GM23248 (cell line): Measurements from ENCODE around the gene RBM22. TPM values are rescaled to one million over a fixed set of nuclear protein-coding genes. Genes with fewer than 3 reads are reported as not detected.
A peak's percentile ranks its signal among the peaks of the same experiment; 100 is the strongest.

ENCODE experiments used
- DNase-seq: peaks from one replicate; pipeline ENCODE4 v3.0.0-alpha.2; 2015
- H2AFZ ChIP-seq: fragments of 200-600 bp; sonication (generic); 2 replicates; pipeline ENCODE4 v1.6.1; 2016; ENCODE audit warnings: antibody characterized with exemption
- H3F3A ChIP-seq: fragments of 200-600 bp; sonication (generic); 2 replicates; pipeline ENCODE4 v1.6.1; 2016; ENCODE audit warnings: mild to moderate bottlenecking, antibody characterized with exemption, mixed run types; ENCODE audit not compliant: insufficient read depth
- H3K27ac ChIP-seq: fragments of 200-600 bp; sonication (generic); 2 replicates; pipeline ENCODE4 v1.5.1; 2016; ENCODE audit warnings: mild to moderate bottlenecking
- H3K27me3 ChIP-seq: fragments of 200-600 bp; sonication (generic); replicated peaks from 2 replicates; pipeline ENCODE4 v1.6.1; 2016; ENCODE audit warnings: mild to moderate bottlenecking; ENCODE audit not compliant: insufficient read depth
- H3K36me3 ChIP-seq: fragments of 200-600 bp; sonication (generic); 2 replicates; pipeline ENCODE4 v1.6.1; 2016; ENCODE audit warnings: low read depth, mild to moderate bottlenecking
- H3K4me1 ChIP-seq: fragments of 200-600 bp; sonication (generic); 2 replicates; pipeline ENCODE4 v1.6.1; 2016; ENCODE audit warnings: mild to moderate bottlenecking; ENCODE audit not compliant: insufficient read depth
- H3K4me2 ChIP-seq: fragments of 200-600 bp; sonication (generic); one replicate; pipeline ENCODE4 v1.6.1; 2016; ENCODE audit warnings: mild to moderate bottlenecking; ENCODE audit not compliant: unreplicated experiment
- H3K4me3 ChIP-seq: fragments of 200-600 bp; sonication (generic); 2 replicates; pipeline ENCODE4 v1.5.1; 2016; ENCODE audit warnings: mild to moderate bottlenecking
- H3K79me2 ChIP-seq: fragments of 200-600 bp; sonication (generic); 2 replicates; pipeline ENCODE4 v1.6.1; 2016; ENCODE audit warnings: mild to moderate bottlenecking; ENCODE audit not compliant: insufficient read depth
- H3K9ac ChIP-seq: fragments of 200-600 bp; sonication (generic); 2 replicates; pipeline ENCODE4 v1.6.1; 2016; ENCODE audit warnings: mild to moderate bottlenecking
- H3K9me2 ChIP-seq: fragments of 200-600 bp; sonication (generic); 2 replicates; pipeline ENCODE4 v1.6.1; 2016; ENCODE audit warnings: mixed run types, mild to moderate bottlenecking, moderate library complexity; ENCODE audit not compliant: insufficient read depth
- H3K9me3 ChIP-seq: fragments of 200-600 bp; sonication (generic); one replicate; pipeline ENCODE4 v1.6.1; 2017; ENCODE audit warnings: low read depth
- H4K20me1 ChIP-seq: fragments of 200-600 bp; sonication (generic); 2 replicates; pipeline ENCODE4 v1.6.0; 2016; ENCODE audit not compliant: insufficient read depth
- EZH2 ChIP-seq: fragments of 200-600 bp; sonication (generic); IDR thresholded peaks from 2 replicates; pipeline ENCODE4 v1.6.1; 2018; ENCODE audit warnings: antibody characterized with exemption, mild to moderate bottlenecking; ENCODE audit not compliant: insufficient read depth, poor library complexity, severe bottlenecking
- EZH2phosphoT487 ChIP-seq: fragments of 200-600 bp; sonication (generic); IDR thresholded peaks from 2 replicates; pipeline ENCODE4 v1.6.1; 2018; ENCODE audit warnings: antibody characterized with exemption, moderate library complexity, mild to moderate bottlenecking, low read depth; ENCODE audit not compliant: insufficient read depth
- WGBS, 2 experiments: methylation state at CpG; one replicate each; pipeline ENCODE4 v1.1.6; 2015 to 2017; ENCODE audit warnings: low lambda C conversion rate in 2 of 2, low coverage in 1 of 2; ENCODE audit errors: missing lambda C conversion rate in 2 of 2; 5-methylcytosine and 5-hydroxymethylcytosine counted together
- in situ Hi-C: fragments of 300-500 bp; cut with MboI; formaldehyde crosslinking; loops from 2 replicates; pipeline ENCODE4 v1.15.0; 2020
- polyA plus RNA-seq: library from polyadenylated mRNA; unstranded; fragments of >200 nt; fragmentation: Nextera tagmentation; extraction: Ambion mirVana; gene quantifications from 2 replicates; pipeline ENCODE4 v1.2.1, GENCODE V29; 2016
- total RNA-seq: library from RNA; depleted of rRNA; stranded (reverse); fragments of >200 nt; shearing (Covaris generic); gene quantifications from 2 replicates; pipeline ENCODE4 v1.2.3, GENCODE V29; 2014

RBM22 gene
- total and polyA plus RNA-seq, 2 experiments from 2014 or later = 24.6 to 35.5 TPM

GRCh38 chr5:150653145-150653761, 47.6 kb downstream of the RBM22 start:
- Histone ChIP-seq H3K9me3 (no peaks in the 10 kb centered on the region), H3K4me1 (peaks cover 13% of the 10 kb centered on the region), H3K4me3 (no peak overlapping the region), H3K9ac (no peak overlapping the region), H2AFZ (no peak overlapping the region), H3K27me3 (no peaks in the 10 kb centered on the region), H3K4me2 (no peak overlapping the region), H3K36me3 (0 out of 2 replicates have a peak, but pooled peaks cover 5% of the 10 kb centered on the region), H3K79me2 (no peaks in the 10 kb centered on the region), H3K27ac (no peak overlapping the region), H3K9me2 (no peaks in the 10 kb centered on the region), H4K20me1 (no peaks in the 10 kb centered on the region), H3F3A (0 out of 2 replicates have a peak, but pooled peaks cover 10% of the 10 kb centered on the region)
- DNase-seq = peak; percentile 57
- TF ChIP-seq EZH2 = no peak
- TF ChIP-seq EZH2phosphoT487 = no peak
- WGBS, 2 experiments = 66 to 78% methylated on average over 5 of the region's 5 CpGs
- in situ Hi-C loops = loop anchor here (5.0 kb wide), 1 partner anchor 86 kb away; no protein-coding TSS in a partner anchor

DNA sequence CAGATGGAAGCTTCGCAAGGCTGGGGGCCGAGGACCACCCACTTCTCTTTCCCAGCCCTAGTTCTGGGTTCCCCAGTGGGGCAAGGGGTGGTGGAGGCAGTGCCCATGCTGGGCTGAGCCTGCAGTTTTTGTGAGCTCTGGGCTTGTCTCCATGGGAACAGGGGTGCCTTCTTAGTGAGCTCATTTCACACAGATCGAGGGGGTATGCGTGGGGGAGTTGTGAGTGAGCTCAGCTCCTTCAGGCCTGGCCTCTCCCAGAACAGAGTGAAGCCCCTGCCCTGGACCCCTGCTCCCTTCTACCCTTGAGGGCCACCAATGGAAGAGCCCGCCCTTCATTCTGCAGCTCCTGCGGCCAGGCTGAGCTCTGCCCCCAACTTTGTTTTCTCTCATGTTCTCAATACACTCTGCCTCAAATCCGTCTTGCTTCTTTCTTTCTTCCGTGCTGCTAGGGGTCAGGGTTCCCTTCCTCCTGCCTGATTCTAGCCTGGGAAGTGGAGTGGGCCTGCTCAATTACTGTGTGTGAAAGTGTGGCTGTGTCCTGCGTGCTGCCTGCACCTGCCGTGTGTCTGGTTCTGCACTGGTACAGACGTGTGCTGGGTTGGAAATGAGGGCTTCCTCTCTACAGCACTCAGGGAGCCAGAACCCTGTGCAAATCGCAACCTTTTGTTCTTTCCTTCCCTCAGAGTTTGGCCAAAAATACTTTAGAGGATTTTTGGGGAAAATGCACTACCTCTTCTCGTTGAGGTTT, 48.8 kb downstream of the RBM22 start:
- peaks cover 4% of the 10 kb centered on the region; the same call in 1 of the 2 replicates for H3K79me2 ChIP-seq
- TF ChIP-seq EZH2phosphoT487 (no peak), EZH2 (no peak)
- in situ Hi-C loops = loop anchor here (5.0 kb wide), 1 partner anchor 85 kb away; no protein-coding TSS in a partner anchor

DNA sequence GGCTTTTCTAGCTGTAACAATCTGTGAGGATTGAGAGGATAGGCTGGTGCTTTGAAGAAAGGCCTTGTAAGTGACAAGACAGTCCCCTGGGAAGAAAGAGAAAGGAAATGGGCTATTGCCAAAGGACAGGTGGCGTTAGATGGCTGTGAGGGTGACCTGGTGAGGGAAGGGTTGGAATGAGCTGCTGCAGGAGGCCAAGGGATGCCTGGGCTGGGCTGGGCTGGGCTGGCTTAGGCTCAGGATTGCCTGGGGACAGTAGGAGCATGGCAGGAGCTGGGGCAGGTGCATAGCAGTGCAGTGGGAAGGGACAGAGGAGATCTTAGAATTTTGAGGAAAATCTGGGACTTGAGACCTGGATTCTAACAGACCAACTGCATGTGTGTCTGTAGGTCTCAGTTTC, 49.5 kb downstream of the RBM22 start:
- Histone ChIP-seq H3K9ac (no peak overlapping the region), H3K4me3 (no peak overlapping the region), H4K20me1 (no peaks in the 10 kb centered on the region), H3F3A (0 out of 2 replicates have a peak, but pooled peaks cover 5% of the 10 kb centered on the region), H2AFZ (no peak overlapping the region), H3K4me2 (no peak overlapping the region), H3K36me3 (0 out of 2 replicates have a peak, but pooled peaks cover 5% of the 10 kb centered on the region), H3K9me2 (no peaks in the 10 kb centered on the region), H3K9me3 (no peaks in the 10 kb centered on the region), H3K27me3 (no peaks in the 10 kb centered on the region), H3K4me1 (peaks cover 13% of the 10 kb centered on the region), H3K27ac (no peak overlapping the region), H3K79me2 (peaks cover 11% of the 10 kb centered on the region)
- WGBS, 2 experiments = 95 to 97% methylated on average over 1 of the region's 1 CpG
- no peak for TF ChIP-seq EZH2phosphoT487
- TF ChIP-seq EZH2 = no peak
- in situ Hi-C loops = loop anchor here (5.0 kb wide), 1 partner anchor 84 kb away; no protein-coding TSS in a partner anchor
- DNase-seq = no peak

More for the DNA sequence above, 48.8 kb downstream of the RBM22 start:
- Histone ChIP-seq H3K36me3 (0 out of 2 replicates have a peak, but pooled peaks cover 5% of the 10 kb centered on the region), H3K4me3 (no peak overlapping the region), H4K20me1 (no peaks in the 10 kb centered on the region), H3K9ac (no peak overlapping the region), H3K4me1 (peaks cover 13% of the 10 kb centered on the region), H3K27me3 (no peaks in the 10 kb centered on the region), H3K9me2 (no peaks in the 10 kb centered on the region), H2AFZ (no peak overlapping the region), H3K9me3 (no peaks in the 10 kb centered on the region), H3K27ac (no peak overlapping the region), H3F3A (0 out of 2 replicates have a peak, but pooled peaks cover 5% of the 10 kb centered on the region), H3K4me2 (no peak overlapping the region)
- WGBS, 2 experiments = 93 to 95% methylated on average over 13 of the region's 13 CpGs
- no peak for DNase-seq
